Activated naive CD4-positive, alpha-beta T cell treated with anti-CD3 and anti-CD28 coated beads, Interleukin-2, amount 50 U/mL, for 16 hours (primary cell): ENCODE data around the gene ABCB9.
"Not testable (repeated sequence)": the region's sequence is repeated elsewhere in the genome, so short reads cannot be mapped to it uniquely, and the experiment has no call there.

ENCODE experiments used
- DNase-seq: peaks from one replicate; pipeline ENCODE4 v3.0.0-alpha.2; 2020

The ABCB9 gene

DNA sequence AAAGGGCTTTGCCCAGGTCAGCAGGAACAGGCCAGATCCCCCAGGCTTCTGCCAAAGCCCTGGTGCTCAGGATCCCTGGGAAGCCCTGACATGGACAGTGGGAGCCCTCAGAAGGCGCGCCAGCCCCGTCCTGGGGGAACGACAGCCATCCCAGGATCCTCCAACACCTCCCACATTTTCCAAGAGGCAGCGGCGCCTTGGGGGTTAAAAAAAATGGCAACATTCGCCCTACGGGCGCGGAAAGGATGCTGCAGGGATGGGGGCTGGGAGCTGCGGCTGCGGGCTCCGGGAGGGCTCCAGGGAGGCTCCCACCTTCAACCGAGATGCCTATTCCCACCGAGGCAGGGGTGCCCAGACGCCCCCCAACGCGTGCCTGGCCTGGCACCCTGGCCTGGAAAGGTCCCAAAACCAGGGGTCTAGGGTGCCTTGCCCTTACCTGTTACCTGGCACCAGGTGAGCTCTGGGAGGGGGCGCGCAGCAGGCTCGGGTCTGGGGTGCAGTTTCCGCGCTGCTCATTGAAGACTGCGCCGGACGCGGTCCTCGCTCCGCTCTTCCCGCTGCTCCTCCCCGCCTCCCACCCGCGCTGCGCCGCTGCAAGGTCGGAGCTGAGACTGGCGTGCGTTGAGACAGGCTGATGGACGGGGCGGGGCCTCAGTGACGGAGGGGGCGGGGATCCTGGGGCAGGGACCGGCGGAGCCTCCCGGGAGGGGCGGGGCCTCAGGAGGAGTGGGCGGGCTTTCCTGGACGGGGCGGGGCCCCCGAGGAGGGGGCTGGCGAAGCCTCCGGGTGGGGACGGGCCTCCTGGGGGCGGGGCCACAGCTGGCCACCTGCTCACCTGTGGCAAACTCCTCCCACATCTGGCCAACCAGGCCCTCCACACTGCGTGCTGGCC is at the start of gene ABCB9:
Gene ABCB9 (minus strand): TSS at position 613 of the 892 bp plus-strand sequence. CDS start 6,228 bp downstream, outside the sequence.
- DNase-seq: peak; percentile 89

DNA sequence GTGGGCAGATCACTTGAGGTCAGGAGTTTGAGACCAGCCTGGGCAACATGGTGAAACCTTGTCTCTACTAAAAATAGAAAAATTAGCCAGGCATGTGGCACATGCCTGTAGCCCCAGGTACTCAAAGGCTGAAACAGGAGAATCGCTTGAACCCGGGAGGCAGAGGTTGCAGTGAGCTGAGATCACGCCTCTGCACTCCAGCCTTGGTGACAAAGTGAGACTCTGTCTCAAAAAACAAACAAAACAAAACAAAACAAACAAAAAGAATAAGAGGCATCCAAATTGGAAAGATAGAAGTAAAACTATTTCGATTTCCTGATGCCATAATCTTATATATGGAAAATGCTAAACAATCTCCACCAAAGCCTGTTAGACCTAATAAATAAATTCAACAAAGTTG is 48.2 kb upstream of the ABCB9 start:
- not testable (repeated sequence) for DNase-seq

DNA sequence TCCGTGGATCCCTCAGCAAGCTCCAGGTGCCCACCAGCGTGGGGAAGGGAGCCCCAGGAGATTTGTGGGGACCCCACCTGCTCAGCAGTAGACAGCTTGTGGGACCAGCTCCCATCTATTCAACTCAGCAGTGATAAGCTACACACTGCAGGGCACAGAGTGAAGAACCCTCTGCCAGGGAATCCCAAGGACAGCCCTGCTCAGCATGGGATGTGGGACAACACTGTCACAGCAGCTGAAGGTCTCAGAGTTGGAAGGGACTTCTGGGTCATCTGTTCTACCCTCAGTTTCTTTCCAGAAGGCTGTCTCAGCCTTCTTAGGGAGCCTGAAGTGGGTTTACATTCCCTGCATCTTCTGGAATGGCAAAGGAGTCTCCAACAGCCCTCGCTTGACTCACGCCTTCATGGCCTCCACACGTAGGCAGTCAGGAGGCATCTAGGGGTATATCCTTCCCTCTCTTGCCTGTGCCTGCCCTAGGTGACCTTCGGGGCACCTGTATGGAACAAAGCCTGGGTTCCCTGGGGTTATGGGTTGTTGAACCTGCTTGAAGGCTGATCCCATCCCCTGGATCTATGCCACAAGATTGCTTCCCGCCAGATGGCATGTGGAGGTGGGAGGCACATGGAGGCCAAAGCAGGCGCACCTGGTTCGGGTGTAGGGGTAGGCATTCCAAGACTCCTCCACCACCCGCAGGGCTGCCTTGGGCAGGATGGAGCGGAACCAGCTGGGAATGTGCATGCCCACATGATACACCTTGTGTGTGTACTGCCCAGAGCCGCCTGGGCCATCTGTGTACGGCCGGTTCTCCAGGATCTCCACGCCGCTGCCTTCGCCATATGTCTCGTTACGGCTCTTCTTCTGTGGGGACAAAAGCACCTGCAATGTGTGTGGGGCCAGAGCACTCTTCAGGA is 47.2 kb upstream of the ABCB9 start:
- DNase-seq: no peak

DNA sequence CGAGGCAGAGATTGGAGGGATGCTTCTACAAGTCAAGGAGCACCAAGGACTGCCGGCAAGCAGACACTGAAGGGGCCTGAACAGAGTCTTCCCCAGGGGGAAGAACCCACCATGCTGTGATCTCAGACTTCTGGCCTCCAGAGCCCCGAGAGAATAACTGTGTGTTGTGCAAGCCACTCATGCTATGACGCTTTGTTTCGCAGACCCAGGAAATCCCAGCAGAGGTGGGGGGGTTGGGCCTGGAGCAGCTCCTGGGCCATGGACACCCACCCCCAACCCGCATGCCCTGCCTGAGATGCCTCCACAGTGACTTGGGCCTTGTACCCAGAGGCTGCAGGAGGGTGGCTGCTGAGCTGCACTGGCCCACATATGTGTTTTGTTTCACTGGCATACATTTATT is 45.4 kb upstream of the ABCB9 start:
- no peak for DNase-seq

DNA sequence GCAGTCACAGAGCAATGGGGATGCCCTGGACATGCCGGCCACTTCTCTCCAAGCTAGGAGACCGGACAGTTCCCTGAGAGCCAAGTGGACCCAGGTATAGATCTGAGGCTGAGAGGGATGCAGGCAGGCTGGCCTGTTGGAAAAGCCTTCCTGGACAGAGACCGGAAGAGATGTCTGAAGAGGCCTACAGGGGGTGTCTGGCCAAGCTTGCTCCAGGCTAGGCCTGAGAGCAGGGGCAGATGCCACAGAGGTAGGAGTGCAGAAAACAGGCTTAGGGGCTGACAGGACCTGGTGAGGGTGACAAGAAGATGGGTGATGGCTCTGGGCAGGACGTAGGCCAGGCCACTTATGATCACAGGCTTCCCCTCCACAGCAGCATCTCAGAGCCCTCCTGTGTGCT is 44.4 kb upstream of the ABCB9 start:
- no peak for DNase-seq

DNA sequence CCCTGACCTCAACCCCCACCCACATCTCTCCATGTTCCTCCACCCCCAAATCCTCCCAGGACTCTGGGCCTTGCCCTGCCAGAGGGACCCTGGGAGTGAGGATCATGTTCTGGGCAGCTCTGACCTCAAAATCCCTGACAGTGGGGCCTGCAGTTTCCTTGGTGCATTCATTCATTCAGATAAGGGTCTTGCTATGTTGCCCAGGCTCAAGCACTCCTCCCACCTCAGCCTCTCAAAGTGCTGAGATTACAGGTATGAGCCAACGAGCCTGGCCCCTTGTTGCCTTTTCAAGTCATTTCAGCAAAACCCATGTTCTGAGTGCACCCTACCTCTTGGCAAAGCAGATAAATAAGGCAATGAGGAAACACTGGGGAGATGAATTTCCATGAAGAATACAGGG is 43.8 kb upstream of the ABCB9 start:
- DNase-seq: no peak

DNA sequence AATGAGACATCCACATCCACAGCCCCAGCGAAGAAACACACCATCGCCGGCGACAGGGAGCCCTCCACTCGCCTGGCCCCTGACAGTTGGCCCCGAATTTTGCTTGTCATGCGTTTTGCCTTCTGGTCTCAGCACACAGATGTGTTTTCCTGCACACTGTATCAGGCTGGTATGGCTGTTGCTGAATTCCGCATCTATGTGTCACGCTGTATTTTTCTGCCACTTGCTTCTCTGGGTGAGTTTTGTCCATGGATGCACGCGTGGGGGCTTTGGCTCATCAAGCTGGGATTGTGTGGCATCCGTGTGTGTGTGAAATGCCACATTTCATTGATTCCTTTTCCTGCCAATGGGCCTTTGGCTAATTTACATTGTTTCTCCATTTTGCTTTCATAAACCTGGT is 40.7 kb upstream of the ABCB9 start:
- no peak for DNase-seq

DNA sequence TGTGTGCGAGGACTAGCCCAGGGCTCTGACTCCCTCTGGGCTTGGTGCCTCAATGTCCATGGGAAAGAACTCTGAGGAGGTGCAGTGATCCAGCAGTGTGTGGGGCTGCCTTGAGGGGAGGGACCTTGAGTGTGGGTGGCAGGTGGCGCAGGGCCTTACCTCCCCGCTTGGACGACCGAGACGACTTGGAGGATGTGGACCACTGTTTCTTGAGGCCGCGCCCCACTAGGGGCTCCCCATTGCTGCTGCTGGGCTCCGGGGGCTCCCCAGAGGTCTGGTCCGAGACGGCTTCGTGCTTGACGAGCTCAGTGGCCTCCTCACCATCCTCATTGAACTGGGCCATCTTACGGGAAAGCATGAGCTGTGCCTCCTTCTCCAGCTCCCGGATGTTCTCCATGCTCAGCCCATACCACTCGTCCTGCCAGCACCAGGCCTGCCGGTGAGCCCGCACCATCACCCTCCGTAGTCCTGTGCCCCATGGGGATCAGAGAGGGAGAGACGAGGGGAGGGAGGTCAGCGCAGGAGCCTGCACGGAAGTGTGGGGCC is 38.9 kb upstream of the ABCB9 start:
- no peak for DNase-seq

DNA sequence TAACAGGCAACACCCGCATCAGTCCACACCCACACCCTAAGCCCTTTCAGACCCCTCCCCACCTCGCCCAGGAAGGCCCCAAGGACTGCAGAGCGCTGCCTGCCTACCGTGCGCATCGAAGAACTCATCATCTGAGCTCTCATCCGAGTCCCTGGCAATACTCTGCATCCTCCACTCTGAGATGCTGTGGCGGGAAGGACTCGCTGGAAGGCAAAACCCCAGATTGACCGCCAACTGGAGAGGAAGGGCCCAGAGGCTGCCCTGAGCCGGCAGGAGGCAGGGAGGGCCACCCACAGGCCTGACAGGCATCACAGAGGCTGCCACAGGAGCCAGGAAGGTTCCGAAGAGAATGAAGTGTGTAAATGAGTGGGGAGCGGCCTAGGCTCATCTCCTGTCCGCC is 38.0 kb upstream of the ABCB9 start:
- no peak for DNase-seq

DNA sequence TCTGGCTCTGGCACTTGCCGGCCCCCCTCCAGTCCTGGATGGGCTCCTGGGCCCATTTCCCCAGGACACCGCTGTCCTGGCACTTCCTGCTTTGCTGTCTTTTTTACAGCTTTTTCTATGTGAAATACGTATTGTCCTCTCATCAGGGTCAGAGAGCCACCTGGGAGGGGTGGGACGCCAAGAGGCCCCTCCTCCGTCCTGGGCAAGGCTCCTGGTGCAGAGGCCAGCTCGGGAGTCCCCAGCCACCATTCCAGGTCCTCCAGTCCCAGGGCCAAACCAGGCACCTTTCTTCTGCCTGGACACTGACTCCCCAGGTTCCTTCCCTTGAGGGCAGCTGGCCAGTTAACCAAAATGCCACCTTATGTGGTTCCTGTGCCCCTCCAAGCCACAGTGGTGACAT is 37.0 kb upstream of the ABCB9 start:
- no peak for DNase-seq

DNA sequence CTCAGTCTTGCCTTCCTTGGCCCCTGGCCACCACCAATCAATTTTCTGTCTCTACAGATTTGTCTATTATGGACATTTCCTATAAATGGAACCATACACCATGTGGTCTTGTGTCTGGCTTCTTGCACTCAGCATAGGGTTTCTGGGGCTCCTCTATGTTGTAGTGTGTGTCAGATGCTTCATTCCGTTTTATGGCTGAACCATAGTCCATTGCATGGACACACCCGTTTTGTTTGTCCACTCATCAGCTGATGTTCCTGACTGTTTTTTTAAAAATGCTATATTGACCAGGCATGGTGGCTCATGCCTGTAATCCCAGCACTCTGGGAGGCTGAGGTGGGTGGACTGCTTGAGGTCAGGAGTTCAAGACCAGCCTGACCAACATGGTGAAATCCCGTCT is 35.2 kb upstream of the ABCB9 start:
- DNase-seq: no peak

DNA sequence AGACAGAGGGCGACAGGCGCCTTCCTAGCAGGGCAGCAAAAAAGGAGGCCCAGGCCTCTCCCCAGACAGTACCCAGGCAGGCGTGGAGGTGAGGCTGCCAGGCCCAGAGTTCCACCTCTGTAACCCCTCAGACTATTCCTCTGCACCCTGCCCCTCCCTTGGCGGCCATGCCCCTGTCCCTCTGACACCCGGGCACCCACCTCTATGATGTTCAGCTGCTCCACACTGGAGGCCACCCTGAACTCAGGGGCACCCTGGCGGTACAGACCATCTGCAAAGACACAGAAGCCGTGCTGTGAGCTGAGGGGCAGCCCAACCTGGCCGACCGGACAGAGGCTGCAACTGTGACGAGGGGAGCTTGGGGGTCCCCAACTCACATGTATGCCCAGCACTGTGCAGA is 34.3 kb upstream of the ABCB9 start:
- no peak for DNase-seq

DNA sequence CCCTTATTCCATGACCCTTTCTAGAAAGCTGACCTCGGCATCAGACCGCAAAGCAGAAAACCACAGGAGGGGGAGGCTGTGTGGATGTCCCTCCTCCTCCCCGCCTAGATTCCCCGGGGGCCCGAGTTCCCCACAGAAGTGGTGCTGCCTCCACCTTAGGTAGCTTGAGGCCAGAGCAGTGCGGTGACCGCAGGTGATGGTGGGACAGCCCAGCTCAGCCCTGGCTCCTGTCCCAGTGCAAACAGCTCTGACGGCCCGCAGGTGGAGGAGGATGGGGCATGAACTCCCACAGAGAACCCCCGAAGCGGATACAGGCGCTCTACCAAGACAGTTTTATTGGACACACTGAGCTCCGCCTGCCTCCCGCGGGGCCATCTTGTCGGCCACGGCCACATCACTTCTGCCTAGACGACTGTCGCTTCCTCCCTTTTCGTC is 33.7 kb upstream of the ABCB9 start:
- DNase-seq: no peak

DNA sequence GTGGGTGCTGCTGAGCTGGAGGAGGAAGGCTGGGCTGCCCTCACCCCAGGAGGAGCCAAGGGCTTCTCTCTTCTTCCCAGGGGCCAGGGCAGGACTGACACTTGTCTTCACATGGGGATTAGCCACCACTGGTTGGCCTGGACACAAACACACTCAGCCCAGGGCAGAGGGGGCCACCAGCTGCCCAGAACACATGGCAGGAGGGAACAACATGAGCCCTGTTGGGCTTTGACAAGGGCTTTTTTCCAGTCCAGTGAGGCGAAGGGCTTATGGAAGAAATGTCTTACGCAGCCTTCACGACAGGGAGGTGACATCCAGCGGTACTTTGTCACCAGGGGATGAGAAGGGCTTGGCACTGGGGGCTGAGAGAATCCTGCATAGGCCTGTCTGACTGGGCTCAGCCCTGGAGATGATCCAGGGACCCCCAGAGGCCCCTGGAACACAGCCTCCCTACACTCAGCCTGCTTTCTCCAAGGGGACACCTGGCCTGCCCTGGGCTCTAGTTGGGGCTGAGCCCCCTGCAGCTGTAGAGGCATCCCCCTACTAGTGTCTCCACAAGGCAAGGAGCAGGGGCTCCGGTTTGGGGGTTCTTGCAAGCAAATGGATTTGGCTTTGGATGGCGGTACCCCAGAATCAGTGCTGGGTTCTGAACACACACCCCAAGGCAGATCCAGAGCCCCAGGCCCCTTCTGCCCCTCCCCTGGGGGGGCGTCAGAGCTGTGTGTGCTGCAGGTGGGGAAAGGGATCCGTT is 33.1 kb upstream of the ABCB9 start:
- no peak for DNase-seq

DNA sequence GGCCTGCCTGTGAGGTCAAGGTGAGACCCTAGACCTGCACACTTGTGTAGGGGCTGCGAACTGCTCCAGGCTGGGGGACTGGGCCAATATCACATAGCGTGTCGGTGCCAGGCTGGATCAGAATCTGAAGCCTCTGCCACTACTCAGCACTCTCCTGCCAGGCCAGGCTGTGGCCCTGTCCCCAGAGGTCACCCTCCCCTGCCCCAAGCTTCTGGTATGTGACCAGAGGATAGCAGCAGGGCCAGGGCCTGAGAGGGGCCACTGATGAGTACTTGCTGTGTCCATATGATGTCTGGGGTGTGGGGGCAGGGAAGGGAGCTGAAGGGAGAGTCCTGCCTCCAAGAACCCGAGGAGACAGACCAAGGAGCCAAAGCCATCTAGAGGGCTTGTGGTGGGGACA is 32.1 kb upstream of the ABCB9 start:
- no peak for DNase-seq

DNA sequence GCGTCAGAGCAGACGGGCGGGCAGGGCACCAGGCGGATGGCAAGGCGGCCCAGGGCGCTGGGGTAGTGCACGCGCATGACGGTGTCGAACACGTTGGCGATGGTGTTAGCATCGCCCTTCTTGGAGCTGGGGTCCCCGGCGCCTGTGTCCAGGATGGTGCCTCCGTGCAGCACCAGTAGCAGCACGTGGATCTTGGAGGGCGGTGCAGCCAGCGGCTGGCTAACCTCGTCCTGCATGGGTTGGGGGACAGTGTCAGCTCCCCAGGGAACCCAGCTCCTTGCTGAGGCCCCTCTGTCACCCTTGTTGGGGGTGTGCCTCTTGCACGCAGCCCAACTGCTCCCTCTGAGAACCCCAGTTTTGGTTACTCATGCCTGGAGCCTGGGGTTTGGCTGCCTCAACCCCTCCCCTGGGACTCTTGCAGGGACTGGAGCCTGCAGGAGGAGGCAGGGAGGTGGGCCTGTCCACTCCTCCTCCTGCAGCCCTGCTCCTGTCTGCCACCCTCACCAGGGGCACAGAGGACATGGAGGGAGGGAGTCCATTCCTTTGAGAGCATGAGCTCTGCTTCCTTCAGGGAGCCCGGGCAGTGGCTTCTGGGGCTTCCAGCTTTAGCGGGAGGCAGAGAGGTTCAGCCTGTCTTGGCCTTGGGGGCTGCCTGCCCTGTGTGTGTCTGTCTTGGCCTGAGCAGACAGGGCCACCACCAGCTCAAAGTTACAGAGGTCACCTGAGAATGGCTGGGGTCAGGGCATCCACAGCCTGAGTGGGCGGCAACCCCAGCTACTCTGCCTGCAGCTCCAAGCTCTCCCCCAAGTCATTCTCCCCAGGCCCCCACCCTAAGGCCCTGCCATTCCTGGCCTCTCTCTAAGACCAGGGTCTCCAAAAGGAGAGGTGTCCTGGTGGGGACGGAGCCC is 31.3 kb upstream of the ABCB9 start:
- DNase-seq: no peak

DNA sequence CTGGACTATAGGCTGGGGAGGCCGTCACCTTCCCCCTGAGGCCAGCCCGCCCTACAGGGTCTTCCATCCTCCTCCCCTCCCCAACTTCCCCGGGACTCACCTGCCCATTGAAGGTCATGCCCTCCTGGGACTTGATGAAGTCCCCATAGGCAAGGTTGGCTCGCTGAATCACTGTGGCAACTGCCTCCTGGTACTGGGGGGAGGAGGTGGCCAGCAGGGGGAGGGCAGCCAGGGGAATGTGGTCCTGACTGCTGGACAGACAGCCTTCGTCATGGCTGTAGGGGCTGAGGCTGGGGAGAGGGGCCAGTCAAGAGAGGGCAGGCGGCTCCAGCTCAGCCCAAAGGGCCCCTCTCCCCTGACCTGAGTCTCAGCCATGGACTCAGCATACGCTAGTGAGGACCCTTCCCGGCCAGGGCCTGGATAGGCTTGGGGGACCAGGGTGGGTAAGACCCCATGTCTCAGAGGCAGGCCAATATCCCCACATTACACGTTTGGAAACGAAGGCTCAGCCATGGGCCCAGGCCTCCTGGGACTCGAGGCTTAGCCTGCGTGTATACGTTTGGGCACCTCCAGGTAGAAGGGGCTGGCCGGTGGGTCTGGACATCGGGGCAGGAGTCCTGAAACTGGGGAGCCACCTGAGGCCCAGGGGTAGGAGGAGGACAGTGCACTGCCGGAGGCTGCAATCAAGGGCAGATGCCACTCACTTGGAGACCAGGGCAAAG is 30.5 kb upstream of the ABCB9 start:
- DNase-seq: no peak

DNA sequence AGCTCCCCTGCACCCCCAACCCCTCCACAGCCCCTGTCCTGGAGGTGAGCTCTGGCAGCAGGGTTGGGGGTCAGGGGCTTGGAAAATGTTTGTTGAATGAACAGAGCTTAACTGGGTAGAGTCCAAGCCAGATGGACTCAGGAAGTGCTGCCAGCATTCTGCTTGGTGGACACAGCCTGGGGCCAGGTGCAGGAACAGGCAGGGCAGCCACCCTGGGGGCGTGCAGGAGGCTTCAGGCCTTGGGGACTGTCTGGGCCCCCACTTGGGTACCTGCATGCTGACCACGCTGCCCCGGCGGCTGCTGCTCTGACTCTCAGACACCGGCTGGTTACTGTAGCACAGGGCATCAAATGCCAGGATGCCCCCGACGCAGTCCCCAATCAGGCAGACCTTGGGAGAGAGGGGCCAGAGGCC is 29.9 kb upstream of the ABCB9 start:
- DNase-seq: no peak

DNA sequence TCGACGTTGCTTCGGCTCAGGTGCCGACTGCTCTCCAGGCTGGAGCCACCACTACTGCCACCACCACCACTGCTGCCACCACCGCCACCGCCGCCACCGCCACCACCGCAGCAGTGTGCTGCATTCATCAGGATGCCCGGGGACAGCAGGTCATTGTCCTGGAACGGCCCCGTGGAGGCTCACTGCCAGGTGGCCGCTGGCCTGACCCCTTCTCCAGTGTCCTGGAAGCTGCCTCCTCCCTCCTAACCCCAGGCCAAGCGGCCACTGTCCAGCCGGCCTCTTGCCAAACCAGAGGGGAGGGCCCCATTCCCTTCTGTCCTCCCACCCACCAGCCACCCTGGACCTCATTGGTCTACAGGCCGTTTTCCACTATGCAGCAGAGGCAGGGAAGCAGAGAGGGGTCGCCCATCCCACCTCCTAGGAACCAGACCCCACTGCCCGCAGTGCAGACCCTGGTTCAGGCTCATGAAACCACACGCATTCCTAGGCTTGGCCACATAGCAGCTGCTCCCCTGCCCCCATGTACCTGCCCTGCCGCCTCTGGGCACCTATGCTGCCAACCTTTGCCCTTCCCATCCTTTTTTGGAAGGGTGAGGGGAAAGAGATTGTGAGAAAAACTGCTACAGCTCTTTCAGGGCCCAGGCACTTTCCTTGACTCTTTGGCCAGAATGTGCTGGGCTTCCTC is 29.4 kb upstream of the ABCB9 start:
- no peak for DNase-seq

DNA sequence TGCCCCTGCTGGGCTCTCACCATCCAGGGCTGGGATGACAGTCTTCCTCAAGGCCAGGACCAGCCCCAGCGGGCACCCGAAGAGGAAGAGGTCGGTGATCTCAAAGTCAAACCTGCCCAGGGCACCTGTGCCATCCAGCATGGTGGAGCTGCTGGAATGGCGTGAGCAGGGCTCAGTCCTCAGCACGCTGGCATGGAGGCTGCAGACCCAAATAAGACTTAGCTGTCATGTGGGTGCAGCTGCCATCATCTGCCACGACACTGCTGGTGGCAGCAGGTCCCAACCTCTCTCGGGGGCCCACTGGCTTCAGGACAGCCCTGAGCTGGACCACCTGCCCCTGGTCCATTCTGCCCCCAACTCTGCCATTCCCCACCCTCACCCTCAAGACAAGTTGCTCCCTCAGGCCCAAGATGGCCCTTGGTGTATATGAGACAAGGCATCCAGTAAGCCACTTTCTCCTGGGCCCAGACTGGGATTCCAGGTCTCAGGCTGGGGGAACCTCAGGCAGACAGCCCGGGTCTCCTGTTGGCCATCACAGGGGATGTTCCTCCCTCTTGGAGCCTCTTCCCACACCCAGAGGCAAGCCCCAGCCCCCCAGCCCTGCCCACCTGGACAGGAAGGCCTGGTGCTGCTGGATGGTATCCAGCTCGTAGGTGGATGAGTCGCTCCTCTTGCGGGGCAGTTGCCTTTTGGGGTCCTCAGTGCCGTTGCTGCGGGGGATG is 28.7 kb upstream of the ABCB9 start:
- DNase-seq: no peak
